WERI-Rb-1 (cell line): ENCODE measurements around the gene ZMYND8.

ENCODE experiments used
- DNase-seq: peaks from one replicate; pipeline ENCODE4 v3.0.0-alpha.2; 2020
- H3K27ac ChIP-seq: fragments of 250-450 bp; sonication (Bioruptor Pico); 2 replicates; pipeline ENCODE4 v1.5.1; 2020; ENCODE audit warnings: mild to moderate bottlenecking, moderate library complexity
- H3K27me3 ChIP-seq: fragments of 250-450 bp; sonication (Bioruptor Pico); 2 replicates; pipeline ENCODE4 v1.5.1; 2021; ENCODE audit warnings: mild to moderate bottlenecking, low read depth, moderate library complexity; ENCODE audit not compliant: insufficient read depth, severe bottlenecking
- H3K36me3 ChIP-seq: fragments of 250-450 bp; sonication (Bioruptor Pico); 2 replicates; pipeline ENCODE4 v1.5.1; 2020; ENCODE audit warnings: mild to moderate bottlenecking, moderate library complexity
- H3K4me3 ChIP-seq: 2 replicates; pipeline ENCODE4 v1.5.1; 2011; ENCODE audit warnings: low read depth, mild to moderate bottlenecking, control low read depth, low read length
- H3K9me3 ChIP-seq: fragments of 250-450 bp; sonication (Bioruptor Pico); 2 replicates; pipeline ENCODE4 v1.5.1; 2021; ENCODE audit warnings: mild to moderate bottlenecking, moderate library complexity; ENCODE audit not compliant: severe bottlenecking
- TF ChIP-seq, protein P1 (sequence below): IDR thresholded peaks from 2 replicates; pipeline ENCODE4 v1.5.1; 2011; ENCODE audit warnings: low read depth, mild to moderate bottlenecking, control low read depth, inconsistent platforms, low read length

Gene ZMYND8

DNA sequence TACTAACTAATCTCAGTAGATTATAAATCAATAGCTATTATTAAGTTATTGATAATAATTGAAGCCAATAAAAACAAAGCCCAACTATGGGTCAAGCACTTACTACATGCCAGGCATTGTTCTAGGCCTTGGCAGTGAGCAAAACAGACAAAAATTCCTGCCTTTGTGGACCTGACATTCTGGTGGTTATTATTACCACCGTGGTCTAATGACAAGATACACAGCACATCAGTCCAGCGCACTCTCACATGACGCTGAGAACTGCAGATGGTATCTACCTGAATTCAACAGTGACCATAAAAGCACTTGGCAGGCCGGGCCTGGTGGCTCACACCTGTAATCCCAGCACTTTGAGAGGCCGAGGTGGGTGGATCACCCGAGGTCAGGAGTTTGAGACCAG lies 121.4 kb downstream of the ZMYND8 start:
- no peaks in the 10 kb centered on the region for H3K9me3 ChIP-seq
- H3K36me3 ChIP-seq = peaks cover 61% of the 10 kb centered on the region
- DNase-seq = no peak
- no peak overlapping the region for H3K4me3 ChIP-seq
- no peaks in the 10 kb centered on the region for H3K27me3 ChIP-seq
- TF ChIP-seq, protein P1, sequence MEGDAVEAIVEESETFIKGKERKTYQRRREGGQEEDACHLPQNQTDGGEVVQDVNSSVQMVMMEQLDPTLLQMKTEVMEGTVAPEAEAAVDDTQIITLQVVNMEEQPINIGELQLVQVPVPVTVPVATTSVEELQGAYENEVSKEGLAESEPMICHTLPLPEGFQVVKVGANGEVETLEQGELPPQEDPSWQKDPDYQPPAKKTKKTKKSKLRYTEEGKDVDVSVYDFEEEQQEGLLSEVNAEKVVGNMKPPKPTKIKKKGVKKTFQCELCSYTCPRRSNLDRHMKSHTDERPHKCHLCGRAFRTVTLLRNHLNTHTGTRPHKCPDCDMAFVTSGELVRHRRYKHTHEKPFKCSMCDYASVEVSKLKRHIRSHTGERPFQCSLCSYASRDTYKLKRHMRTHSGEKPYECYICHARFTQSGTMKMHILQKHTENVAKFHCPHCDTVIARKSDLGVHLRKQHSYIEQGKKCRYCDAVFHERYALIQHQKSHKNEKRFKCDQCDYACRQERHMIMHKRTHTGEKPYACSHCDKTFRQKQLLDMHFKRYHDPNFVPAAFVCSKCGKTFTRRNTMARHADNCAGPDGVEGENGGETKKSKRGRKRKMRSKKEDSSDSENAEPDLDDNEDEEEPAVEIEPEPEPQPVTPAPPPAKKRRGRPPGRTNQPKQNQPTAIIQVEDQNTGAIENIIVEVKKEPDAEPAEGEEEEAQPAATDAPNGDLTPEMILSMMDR = no peak
- H3K27ac ChIP-seq = no peak overlapping the region

DNA sequence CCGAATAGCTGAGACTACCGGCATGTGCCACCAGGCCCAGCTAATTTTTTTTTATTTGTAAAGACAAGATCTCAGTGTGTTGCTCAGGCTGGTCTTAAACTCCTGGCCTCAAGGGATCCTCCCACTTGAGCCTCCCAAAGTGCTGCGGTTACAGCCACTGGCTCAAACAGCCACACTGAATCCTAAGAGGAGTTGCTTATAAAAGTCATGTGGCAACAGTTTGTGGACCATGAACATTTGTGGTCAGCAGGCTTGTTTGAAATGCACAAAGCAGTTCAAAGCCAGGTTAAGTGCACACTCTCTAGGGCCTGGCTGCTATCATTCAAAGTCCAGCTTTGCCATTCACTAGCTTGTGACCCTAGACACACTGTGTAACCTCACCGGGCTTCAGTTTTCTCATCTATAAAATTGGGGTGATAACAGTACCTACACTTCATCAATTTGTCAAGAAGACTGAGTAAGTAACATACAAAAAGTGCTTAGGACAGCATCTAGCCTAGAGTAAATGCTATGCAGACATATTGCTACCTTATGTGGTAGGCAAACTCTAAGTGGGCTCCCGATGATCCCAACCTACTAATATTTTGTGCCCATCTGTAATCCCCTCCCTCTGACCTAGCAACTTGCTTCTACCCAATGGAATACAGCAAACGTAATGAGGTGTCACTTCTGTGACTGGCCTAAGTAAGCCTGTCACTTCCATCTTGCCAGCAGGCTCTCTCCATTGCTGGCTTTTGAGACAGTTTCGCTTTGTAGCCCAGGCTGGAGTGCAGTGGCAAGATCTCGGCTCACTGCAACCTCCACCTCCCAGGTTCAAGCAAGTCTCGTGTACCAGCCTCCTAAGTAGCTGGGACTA lies 122.9 kb downstream of the ZMYND8 start:
- TF ChIP-seq, protein P1 = no peak
- H3K9me3 ChIP-seq = no peaks in the 10 kb centered on the region
- no peaks in the 10 kb centered on the region for H3K27me3 ChIP-seq
- no peak overlapping the region for H3K4me3 ChIP-seq
- H3K27ac ChIP-seq = peak overlapping the region; percentile 66
- DNase-seq = no peak
- peaks cover 61% of the 10 kb centered on the region for H3K36me3 ChIP-seq

DNA sequence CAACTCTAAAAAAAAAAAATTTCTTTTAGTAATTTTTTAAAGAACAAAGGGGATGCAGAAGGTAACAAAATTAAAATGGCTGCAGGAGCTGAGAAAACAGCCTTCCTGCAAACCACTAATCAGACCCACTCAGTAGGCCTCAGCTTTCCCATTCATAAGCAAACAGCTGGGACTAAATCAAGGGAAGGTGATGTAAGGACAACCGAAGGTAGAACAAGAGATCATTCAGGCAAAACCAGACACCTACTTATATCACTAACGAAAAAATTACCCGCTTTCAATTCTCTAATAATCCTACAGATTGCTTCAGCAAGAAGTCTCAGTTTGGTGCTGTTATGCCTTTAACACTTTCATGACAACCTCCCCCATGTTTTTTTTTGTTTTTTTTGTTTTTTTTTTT lies 124.0 kb downstream of the ZMYND8 start:
- peaks cover 61% of the 10 kb centered on the region for H3K36me3 ChIP-seq
- peak; percentile 25 for DNase-seq
- H3K9me3 ChIP-seq = no peaks in the 10 kb centered on the region
- peak overlapping the region; percentile 66 for H3K27ac ChIP-seq
- no peak overlapping the region for H3K4me3 ChIP-seq
- TF ChIP-seq, protein P1 = no peak
- no peaks in the 10 kb centered on the region for H3K27me3 ChIP-seq

DNA sequence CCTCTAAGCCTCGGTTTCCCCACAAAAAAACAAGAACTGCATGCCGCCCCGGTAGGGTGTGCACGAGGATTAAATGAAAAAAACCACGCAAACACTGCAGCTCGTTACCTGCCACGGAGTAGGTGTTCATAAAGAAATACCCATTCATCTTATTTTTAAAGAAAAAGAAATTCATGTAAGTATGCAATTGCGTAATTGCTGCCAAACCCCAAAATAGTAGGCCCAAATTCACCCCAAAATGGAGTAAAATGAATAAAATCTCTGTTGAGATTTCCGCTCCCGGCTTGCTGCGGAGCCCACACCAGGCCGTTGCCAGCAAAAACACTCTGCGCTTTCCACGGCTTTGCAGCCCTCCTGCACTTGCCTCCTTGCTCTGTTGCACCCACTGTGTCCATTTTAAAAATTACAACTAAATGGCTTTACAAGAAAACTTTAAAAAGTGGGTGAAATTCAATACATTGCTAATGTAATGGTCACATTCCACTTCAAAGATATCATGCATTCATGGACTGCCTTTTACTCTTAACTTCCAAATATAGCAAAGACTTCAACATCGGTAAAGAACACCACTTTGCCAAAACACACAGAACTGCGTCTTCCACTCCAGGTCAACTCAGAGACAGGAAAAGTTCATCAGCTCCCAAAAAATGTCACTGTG lies 125.0 kb downstream of the ZMYND8 start:
- H3K27me3 ChIP-seq = no peaks in the 10 kb centered on the region
- peaks cover 63% of the 10 kb centered on the region for H3K36me3 ChIP-seq
- TF ChIP-seq, protein P1 = no peak
- no peaks in the 10 kb centered on the region for H3K9me3 ChIP-seq
- H3K4me3 ChIP-seq = no peak overlapping the region
- DNase-seq = no peak
- H3K27ac ChIP-seq = peak overlapping the region; percentile 66

DNA sequence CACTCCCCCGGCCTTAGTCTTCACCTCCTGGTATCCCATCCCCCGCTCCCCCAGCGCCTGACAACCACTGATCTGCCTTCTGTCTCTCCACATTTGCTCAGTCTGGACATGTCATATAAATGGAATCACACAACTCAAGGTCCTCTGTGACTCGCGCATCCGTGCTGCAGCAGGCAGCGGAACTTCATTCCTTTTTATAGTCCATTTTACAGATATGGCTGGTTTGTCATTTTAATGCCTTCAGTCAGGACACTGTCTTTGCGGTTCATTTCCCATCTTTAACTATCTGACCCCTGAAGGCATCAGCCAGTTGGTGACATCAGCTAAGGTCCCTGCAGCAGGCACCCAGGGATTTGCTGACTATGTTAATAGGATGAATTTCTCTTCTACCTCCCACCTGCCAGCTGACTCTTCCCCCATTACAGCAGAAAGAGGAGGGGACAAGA lies 125.7 kb downstream of the ZMYND8 start:
- no peaks in the 10 kb centered on the region for H3K27me3 ChIP-seq
- H3K27ac ChIP-seq = peak overlapping the region; percentile 66
- no peaks in the 10 kb centered on the region for H3K9me3 ChIP-seq
- TF ChIP-seq, protein P1 = no peak
- peak; percentile 84 for DNase-seq
- no peak overlapping the region for H3K4me3 ChIP-seq
- H3K36me3 ChIP-seq = peaks cover 61% of the 10 kb centered on the region
